Measurements from ENCODE around the gene ARHGAP22.

DNA sequence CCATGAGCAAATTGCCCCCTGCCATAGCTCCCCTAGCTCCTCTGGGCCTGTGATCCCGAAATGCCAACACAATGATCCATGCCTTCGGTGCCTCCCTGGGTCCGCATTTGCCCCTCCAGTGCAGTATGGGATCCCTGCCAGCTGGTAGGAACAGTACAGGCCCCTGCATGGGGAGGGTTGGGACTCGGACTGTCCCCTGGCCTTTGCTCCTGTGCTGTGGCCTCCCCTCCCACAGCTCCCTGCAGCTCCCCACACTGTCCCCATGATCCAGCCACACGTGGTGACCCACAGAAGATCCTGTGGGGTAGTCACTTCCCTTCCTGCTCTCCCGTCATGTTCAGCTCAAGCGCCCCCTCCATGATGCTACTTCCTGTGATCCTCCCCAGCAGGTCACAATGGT, 158.1 kb downstream of the ARHGAP22 start:
- TF ChIP-seq, protein P1, sequence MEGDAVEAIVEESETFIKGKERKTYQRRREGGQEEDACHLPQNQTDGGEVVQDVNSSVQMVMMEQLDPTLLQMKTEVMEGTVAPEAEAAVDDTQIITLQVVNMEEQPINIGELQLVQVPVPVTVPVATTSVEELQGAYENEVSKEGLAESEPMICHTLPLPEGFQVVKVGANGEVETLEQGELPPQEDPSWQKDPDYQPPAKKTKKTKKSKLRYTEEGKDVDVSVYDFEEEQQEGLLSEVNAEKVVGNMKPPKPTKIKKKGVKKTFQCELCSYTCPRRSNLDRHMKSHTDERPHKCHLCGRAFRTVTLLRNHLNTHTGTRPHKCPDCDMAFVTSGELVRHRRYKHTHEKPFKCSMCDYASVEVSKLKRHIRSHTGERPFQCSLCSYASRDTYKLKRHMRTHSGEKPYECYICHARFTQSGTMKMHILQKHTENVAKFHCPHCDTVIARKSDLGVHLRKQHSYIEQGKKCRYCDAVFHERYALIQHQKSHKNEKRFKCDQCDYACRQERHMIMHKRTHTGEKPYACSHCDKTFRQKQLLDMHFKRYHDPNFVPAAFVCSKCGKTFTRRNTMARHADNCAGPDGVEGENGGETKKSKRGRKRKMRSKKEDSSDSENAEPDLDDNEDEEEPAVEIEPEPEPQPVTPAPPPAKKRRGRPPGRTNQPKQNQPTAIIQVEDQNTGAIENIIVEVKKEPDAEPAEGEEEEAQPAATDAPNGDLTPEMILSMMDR (IDR thresholded peaks at IDR 0.05) = no peak
- TF ChIP-seq POLR2AphosphoS5 (IDR thresholded peaks at IDR 0.05; ENCODE audit: low read depth, low read length) = no peak
- TF ChIP-seq EP300 (IDR thresholded peaks at IDR 0.05; ENCODE audit: borderline replicate concordance in 1 of 2, low read depth in 1 of 2, low read length in 1 of 2) = no peak
- TF ChIP-seq, protein P2, sequence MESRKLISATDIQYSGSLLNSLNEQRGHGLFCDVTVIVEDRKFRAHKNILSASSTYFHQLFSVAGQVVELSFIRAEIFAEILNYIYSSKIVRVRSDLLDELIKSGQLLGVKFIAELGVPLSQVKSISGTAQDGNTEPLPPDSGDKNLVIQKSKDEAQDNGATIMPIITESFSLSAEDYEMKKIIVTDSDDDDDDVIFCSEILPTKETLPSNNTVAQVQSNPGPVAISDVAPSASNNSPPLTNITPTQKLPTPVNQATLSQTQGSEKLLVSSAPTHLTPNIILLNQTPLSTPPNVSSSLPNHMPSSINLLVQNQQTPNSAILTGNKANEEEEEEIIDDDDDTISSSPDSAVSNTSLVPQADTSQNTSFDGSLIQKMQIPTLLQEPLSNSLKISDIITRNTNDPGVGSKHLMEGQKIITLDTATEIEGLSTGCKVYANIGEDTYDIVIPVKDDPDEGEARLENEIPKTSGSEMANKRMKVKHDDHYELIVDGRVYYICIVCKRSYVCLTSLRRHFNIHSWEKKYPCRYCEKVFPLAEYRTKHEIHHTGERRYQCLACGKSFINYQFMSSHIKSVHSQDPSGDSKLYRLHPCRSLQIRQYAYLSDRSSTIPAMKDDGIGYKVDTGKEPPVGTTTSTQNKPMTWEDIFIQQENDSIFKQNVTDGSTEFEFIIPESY (IDR thresholded peaks at IDR 0.05; ENCODE audit: borderline replicate concordance, low read depth) = no peak
- no peak for TF ChIP-seq NRF1 (IDR thresholded peaks at IDR 0.05; ENCODE audit: low read depth, low read length)
- no peak for TF ChIP-seq YY1 (IDR thresholded peaks at IDR 0.05; ENCODE audit: low read depth)
- no peak for TF ChIP-seq FOXM1 (IDR thresholded peaks at IDR 0.05; ENCODE audit: low read depth)
- TF ChIP-seq, protein P3, sequence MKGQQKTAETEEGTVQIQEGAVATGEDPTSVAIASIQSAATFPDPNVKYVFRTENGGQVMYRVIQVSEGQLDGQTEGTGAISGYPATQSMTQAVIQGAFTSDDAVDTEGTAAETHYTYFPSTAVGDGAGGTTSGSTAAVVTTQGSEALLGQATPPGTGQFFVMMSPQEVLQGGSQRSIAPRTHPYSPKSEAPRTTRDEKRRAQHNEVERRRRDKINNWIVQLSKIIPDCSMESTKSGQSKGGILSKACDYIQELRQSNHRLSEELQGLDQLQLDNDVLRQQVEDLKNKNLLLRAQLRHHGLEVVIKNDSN (IDR thresholded peaks at IDR 0.05; ENCODE audit: borderline replicate concordance, low read depth) = no peak
- TF ChIP-seq, protein P4, sequence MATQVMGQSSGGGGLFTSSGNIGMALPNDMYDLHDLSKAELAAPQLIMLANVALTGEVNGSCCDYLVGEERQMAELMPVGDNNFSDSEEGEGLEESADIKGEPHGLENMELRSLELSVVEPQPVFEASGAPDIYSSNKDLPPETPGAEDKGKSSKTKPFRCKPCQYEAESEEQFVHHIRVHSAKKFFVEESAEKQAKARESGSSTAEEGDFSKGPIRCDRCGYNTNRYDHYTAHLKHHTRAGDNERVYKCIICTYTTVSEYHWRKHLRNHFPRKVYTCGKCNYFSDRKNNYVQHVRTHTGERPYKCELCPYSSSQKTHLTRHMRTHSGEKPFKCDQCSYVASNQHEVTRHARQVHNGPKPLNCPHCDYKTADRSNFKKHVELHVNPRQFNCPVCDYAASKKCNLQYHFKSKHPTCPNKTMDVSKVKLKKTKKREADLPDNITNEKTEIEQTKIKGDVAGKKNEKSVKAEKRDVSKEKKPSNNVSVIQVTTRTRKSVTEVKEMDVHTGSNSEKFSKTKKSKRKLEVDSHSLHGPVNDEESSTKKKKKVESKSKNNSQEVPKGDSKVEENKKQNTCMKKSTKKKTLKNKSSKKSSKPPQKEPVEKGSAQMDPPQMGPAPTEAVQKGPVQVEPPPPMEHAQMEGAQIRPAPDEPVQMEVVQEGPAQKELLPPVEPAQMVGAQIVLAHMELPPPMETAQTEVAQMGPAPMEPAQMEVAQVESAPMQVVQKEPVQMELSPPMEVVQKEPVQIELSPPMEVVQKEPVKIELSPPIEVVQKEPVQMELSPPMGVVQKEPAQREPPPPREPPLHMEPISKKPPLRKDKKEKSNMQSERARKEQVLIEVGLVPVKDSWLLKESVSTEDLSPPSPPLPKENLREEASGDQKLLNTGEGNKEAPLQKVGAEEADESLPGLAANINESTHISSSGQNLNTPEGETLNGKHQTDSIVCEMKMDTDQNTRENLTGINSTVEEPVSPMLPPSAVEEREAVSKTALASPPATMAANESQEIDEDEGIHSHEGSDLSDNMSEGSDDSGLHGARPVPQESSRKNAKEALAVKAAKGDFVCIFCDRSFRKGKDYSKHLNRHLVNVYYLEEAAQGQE (IDR thresholded peaks at IDR 0.05; ENCODE audit: low read depth, low read length) = no peak
- TF ChIP-seq, protein P5, sequence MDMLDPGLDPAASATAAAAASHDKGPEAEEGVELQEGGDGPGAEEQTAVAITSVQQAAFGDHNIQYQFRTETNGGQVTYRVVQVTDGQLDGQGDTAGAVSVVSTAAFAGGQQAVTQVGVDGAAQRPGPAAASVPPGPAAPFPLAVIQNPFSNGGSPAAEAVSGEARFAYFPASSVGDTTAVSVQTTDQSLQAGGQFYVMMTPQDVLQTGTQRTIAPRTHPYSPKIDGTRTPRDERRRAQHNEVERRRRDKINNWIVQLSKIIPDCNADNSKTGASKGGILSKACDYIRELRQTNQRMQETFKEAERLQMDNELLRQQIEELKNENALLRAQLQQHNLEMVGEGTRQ (IDR thresholded peaks at IDR 0.05; ENCODE audit: borderline replicate concordance, low read depth, low read length) = no peak
- no peak for TF ChIP-seq GABPA (IDR thresholded peaks at IDR 0.05; ENCODE audit: low read depth)
- TF ChIP-seq SIN3A (IDR thresholded peaks at IDR 0.05; ENCODE audit: borderline replicate concordance, low read depth, low read length) = no peak
